HG02840 (cell line): Measurements from ENCODE around the gene SPRR5.

Experiments used
- ATAC-seq: cut with Tn5 transposase; IDR thresholded peaks from one replicate; pipeline ENCODE4 v1.9.1; 2021; ENCODE audit warnings: mild to moderate bottlenecking, moderate library complexity, moderate number of reproducible peaks; ENCODE audit not compliant: unreplicated experiment, low FRiP score

SPRR5 gene, protein sequence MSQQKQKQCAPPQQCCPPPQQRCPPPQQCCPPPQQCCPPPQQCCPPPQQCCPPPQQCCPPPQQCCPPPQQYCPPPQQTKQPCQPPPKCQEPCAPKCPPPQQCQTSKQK

DNA sequence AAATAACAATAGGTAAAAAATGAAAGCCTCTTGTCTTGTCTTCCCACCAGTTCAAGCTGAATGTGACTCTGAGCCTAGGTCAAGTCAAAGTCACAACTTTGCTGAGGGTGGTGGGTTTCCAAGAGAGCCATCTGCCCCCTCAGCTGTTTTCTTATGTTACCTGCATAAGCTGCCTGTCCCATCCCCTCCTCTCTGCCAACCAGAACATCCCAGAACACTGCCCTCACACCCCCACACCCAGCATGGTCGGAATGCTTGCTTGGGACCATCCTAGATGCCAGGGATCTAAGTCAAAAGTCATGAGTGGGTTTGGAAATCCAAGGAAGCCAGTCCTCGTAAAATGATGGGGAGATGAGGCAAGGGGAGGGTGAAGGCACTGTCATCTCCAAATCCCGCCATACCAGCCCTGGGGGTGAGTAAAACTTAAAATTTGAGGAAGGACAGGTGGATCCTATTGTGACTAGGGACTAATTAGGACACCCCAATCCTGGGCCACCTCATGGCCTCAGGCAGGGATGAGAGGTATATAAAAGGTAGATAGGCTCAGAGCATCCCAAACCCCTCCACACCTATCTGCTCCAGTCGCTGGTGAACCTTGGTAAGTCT, at the start of gene SPRR5:
Gene SPRR5 (plus strand): TSS at position 556 of the 606 bp plus-strand sequence. CDS start 1,349 bp downstream, outside the sequence.
- ATAC-seq: no peak

DNA sequence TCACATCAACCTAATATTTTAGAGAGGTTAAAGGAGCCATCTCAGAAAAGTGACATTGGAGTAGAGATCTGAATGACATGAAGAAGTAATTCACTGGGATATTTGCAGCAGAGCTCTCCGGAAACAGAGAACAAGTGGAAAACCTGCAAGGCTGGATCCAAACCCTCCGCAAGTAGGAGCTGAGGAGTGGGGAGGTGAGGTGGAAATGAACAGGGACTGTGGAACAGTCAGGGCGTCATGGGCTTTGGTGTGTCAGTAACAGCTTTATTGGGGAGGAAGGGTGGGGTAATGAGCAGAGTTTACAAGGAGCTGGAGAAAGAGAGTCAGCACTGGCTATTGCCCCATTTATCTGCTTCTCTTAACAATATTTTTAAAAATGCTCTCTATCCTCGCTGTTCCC, 48.0 kb upstream of the SPRR5 start:
- ATAC-seq: no peak

DNA sequence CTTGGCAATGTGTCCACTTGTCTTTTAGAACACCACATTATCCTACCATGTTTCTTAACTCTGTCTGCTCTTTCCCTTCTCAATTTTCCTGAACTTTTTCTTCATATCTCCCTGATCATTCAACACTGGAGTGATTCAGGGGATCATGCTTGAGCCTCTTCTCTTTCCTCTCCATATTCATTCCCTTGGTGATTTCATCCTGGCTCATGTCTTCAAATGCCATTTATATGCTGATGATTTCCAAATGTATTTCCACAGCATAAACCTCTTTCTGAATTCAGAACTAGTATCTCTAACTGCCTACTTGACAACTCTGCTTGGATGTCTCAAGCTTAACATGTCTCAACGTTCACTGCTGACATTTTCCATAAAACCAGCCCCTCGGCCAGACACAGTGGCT, 47.1 kb upstream of the SPRR5 start:
- no peak for ATAC-seq

DNA sequence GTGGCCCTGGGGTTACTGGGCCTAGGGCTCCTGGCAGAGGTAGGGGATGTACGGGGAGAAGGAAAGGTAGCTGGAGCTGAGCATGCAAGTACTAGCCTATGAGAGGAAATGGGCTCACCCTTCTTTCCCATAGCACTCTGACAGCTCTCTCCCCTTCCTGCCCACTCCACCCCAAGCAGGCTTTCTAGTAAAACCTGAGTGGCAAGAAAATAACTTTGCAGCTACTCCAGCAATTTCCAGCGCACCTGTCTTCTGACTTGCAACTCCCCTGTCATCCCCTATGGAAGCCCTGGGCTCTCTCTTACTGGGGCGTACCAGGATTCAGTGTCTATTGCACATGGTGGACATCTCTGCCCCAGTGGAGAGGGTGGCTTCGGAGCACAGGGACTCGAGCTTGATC, 45.4 kb upstream of the SPRR5 start:
- no peak for ATAC-seq

DNA sequence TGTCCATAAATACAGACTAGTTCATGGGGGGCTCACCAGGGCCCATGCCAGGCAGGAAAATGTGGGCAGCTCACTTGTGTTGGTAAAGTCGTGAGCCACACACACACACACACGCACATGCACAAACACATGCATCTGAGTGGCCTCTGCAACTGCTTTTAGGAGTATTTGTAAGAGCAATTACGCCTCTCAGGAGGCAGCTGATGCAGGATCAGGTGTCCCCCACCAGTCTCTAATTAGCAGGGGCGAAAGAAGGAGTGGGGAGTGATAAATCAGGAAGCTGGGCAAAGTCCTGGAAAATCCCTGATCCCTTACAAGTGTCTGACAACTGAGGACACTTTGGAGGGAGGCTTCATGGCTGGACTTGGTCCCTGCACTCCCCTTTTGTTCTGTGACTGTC, 44.4 kb upstream of the SPRR5 start:
- no peak for ATAC-seq

DNA sequence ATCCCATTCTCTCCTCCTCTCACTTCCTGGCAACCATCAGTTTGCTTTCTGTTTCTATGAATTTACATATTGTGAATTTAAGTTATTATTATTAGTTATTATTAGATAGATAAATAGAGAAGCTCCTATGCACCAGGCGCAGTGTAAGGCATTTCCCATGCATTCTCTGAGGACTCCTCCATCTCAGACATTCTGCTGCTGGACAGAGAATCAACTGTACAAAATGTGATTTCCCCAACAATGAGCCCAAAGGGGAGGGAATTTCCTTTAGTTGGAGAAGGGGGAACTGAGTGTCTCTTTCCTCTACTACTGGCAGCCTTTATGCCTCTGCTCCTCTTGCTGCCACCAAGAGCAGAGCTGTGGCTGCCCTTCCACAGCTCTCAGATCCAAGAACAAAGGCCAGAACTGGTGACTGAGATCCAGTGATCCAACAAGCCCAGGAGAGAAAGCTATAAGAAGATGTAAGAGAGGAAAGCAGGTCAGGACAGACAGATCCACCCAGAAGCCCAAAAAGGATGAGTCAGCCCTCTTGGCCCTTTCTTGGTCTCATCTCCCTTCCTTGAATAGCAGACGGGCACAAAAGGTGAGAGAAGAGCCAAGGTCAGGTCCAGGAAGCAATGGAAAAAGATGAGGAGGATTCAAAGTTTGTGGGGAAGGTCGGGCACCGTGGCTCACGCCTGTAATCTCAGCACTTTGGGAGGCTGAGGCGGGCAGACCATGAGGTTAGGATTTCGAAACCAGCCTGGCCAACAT, 42.1 kb upstream of the SPRR5 start:
- no peak for ATAC-seq

DNA sequence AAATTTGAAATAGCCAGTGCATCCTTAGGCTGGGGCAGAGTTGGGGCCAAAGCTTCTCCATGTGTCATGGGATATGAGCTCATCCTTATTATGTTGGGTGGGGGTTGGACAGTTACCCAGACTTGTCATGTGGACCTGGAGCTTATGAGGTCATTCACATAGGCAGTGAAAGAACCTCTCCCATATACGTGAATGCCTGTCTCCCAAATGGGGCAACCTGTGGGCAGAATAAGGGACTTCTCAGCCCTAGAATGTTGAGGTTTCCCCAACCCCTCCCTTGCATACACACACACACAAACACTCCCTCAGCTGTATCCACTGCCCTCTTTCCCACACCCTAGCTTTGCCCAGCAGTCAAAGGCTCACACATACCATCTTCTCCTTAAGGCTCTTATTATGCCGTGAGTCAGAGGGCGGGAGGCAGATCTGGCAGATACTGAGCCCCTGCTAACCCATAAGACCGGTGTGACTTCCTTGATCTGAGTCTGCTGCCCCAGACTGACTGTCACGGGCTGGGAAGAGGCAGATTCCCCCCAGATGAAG, 40.9 kb upstream of the SPRR5 start:
- no peak for ATAC-seq

DNA sequence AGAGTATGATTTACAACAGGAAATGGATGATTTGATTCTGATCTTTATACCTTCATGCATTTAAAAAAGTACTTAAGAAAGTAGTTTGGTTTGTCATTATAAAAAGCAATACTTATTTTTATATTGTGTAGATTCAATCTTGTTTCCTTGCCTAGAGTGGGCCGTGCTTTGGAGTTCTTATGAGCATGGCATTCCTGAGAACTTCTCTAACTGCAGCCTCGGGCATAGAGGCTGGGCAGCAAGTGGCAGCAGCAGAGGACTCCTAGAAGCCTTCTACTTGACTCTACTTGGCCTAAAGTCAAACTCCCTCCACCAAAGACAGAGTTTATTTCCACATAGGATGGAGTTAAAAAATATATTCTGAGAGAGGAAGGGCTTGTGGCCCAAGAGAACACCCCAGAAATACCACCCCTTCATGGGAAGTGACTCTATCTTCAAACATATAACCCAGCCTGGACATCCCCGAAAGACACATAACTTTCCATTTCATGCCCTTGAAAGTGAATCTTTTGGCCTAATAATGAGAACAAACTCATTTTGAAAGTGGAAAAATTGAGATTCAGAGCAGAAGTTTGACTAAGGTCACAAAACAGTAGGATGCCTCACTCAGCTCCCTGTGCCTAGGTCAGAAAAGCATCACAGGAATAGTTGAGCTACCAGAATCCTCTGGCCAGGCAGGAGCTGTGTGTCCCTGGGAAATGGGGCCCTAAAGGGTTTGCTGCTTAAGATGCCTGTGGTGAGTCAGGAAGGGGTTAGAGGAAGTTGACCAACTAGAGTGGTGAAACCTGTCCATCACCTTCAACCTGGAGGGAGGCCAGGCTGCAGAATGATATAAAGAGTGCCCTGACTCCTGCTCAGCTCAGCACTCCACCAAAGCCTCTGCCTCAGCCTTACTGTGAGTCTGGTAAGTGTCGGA, 39.1 kb upstream of the SPRR5 start, which contains the start of gene IVL:
Gene IVL (plus strand): TSS at position 861 of the 916 bp plus-strand sequence. CDS start 1,252 bp downstream, outside the sequence.
- ATAC-seq: no peak

DNA sequence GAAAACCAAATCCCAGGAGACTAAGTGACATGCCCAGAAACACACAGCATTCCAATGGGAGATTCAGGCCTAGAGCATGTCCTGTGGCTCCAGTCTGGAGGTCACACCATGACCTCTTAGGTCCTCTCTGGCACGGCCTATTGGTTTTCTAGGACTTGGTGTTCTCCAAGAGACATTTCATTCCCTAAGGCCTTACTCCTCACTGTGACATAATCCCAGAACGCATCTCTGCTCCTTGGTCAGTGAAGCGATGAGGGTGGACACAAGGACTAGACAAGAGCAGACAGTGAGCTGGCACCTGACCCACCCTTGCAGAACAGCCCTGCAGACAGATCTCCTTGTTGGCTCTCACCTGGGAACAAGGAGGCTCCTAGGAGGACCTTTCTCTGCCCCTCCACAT, 37.8 kb upstream of the SPRR5 start:
- ATAC-seq: no peak

DNA sequence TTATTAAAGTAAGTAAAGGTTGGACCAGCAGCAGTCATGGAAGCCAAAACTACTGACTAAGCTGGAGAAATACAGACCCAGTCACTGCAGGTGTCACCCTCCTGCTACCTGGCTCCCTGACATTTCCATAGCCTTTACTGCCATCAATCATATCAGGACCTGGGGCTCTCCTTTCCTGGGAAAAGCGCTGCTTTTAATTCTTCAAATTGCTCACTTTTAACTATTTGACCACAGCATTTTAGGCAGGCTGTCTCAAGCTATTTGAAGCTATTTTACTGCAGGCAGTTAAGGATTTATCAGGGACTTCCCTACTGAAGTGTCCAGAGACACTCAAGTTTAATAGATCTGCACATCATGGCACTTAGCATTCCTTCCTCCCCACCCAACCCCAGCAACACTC, 34.5 kb upstream of the SPRR5 start:
- ATAC-seq: no peak

DNA sequence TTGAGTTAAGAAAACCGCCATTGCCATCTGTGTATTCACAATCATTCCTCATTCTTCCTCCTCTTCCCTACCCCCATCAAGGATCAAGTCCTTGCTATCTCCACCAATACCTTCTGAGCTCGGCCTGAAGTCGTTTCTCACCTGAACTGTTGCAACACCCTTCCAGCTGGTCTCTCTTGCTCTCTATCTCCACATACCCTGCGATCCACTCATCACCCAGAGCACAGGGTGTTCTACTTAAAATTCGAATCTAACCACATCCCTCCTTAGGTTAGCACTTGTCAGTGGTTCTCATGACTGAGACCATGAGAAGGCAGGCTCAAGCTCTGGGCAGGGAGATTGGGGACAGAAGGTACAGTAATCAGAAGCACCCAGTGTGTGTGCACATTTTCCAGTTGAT, 34.1 kb upstream of the SPRR5 start:
- ATAC-seq: no peak

DNA sequence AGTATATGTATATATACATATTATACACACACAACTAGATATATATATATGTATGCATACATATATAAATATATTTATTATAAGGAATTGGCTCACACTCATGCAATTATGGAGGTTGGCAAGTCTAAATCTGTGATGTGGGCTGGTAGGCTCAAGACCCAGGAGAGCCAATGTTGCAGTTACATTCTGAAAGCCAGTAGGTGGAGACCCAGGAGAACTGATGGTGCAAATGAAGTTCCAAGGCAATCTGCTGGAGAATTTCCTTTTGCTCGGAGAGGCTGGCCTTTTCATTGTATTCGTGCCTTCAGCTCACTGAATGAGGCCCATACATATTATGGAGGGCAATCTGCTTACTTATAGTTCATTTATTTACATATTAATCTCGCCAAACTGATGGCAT, 29.2 kb upstream of the SPRR5 start:
- no peak for ATAC-seq

DNA sequence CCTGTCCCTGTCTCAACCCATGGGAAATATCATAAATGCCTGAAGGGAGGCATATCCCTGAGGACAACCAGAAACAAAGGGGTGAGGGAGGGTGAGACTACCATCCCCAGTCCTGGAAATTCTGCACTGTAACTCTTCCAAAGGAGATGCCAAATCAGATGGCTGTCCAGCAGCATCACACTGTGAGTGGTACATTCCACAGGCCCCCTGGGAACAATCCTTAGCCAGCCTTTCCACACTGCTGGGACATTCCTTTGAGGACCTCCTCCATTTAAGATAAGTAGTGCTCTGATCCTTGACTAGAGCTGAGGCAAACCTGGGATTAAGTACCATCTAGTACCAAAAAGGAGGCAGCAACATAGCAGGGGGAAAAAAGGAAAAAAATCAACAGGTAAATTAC, 27.9 kb upstream of the SPRR5 start:
- no peak for ATAC-seq

DNA sequence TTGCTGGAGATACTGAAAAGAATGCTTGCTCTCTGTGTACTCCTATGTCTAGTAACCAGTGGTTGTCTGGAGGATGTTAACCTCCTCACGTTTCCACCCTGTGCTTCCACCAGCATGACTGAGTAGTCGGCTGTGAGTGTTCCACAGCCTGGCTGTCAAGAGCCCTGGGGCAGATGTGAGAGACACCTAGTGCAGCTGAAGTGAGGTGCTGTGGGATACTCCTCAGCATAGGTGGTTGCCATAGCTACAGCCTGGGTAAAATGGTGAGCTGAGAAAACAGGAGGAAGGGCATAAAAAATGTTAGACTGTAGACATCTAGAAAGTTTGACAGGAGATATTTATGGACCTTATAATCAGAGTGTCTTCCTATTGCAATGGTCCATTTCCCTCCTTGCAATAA, 22.8 kb upstream of the SPRR5 start:
- no peak for ATAC-seq

DNA sequence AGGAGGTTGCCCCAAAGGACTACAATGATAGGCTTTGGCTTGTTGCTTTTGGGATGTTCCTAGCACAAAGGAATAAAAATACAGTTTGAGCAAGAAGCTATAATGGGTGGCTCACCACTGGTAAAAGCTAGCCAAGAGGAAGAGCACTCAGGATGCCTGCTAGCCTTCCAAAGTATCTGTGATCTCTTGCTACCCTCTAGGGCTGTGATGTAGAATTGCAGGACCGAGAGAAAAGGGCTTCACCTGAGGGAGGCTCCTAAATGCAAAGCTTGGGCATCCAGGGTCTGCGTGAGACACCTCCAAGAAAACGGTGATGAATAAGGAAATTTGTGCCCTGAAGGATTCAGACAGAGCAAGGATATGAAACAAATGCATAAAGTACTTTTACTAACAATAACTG, 20.9 kb upstream of the SPRR5 start:
- ATAC-seq: no peak

DNA sequence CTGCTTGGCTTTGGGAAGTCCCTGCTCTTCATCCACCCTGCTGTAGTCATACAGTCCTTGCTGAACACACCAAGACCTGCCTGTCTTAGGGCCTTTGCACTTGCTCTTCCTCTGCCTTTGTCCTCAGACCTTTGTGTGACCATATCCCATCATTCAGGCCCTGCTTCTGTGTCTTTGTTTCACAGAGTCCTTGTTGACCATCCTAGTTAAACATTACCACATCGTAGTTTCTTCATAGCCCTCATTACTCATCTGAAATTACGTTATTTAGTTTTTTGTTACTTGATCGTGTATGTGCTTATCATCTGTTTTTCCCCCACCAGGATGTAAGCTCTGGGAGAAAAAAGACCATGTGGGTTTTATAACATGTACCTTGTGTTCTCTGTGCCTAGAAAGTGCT, 18.3 kb upstream of the SPRR5 start:
- ATAC-seq: no peak

DNA sequence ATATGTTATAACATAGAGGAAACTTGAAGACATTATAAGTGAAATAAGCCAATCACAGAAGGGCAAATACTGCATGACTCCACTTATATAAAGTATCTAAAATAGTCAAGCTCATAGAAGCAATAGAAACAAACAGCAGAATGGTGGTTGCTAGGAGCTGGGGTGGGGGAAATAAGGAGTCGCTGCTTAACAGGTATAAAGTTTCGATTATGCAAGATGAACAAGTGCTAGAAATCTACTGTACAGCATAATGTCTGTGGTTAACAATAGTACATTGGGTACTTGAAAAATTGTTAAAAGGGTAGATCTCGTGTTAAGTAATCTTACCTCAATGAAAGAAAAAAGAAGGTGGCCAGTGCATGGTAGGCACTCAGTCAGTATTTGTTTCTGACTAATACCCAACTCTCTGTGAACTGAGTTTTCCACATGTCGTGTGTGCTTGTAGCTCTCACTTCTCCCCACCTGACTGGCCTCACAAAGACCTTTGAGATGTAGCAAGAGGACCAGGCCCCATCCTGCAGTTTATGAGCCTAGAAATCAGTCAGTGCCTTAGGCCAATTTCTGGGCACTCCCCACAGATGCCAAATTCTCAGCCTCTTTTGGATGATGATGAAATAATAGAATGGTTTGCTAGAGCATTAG, 14.7 kb upstream of the SPRR5 start:
- no peak for ATAC-seq

DNA sequence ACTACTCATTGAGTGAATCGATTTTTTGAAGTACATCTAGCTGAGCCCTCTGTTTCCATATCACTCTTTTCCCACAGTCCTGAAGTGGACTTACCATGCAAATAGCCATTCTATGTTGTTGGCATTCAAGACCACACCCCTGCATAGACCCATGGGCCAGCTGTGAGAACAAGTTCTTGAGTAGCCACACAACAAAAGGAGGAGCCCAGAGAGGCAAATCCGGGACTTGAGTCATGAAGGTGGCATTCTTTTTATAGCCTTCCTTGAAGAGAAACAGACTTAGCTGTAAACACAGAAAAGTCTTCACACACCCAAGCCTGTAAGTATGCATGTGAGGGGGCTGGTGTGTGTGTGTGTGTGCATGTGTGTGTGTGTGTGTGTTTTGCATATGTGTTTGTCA, 13.8 kb upstream of the SPRR5 start:
- no peak for ATAC-seq

DNA sequence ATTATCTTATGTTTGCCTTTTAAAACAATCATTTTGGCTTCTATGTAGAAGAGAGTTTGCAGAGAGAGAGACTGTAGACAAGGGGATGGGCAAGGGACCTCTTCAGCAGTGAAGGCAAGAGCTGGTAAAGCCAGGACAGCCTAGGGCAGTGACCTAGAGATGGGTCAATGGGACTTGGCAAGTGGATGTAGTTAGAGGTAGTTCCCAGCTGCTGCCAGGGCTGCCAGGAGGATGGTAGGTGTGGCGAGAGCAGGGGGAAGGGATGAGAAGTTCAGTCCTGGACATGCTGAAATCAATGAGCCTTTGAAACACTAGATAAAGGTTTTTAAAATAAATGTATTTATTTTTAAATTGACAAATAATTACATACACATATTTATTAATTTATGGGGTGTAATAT, 6.4 kb upstream of the SPRR5 start:
- no peak for ATAC-seq

DNA sequence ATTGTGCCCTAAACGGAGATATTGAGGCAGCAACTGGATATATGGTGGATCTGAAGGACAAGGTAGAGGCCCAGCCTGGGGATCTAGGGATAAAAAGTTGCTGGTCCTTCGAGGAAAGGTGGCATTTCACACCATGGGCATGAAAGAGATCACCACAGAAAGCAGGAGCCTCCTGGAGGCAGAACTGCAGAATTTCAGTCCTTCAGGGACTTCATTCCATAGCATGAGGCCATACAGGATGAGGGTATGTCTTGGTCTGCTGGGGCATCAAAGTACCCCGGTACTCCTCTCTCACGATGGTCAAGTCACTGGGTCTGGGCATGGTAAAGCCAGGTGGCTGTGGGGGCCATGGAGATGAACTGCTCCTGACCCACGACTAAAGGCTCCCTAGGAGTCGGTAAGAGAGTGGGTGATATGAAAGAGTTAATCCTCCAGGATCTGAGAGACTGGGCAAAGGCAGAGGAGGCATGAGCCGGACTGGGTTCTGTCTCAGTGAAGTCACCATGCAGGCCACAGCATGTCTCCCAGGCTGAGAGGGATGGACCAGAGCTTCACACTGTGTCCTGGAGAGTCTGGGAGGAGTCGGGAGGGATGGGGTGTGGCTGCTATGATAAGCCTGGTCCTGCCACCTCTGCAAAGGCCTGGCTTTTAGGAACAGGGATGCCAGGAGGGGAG, 5.8 kb upstream of the SPRR5 start:
- no peak for ATAC-seq
